Posterior cingulate gyrus (tissue), 11 donors: ENCODE measurements around the gene RFT1.
"Not testable (repeated sequence)": the region's sequence is repeated elsewhere in the genome, so short reads cannot be mapped to it uniquely, and the experiment has no call there.

ENCODE experiments used
- DNase-seq, 10 donors: peaks; one replicate each; pipeline versions ENCODE4 v3.0.0 to v3.0.0-alpha.2; 2020 to 2021; ENCODE audit warnings: mixed read lengths in 3 of 10
- intact Hi-C: fragments of 100-400 bp; cut with DNase I; formaldehyde crosslinking; loops from one replicate; pipeline ENCODE4 v1.15.1; 2023

Gene RFT1

DNA sequence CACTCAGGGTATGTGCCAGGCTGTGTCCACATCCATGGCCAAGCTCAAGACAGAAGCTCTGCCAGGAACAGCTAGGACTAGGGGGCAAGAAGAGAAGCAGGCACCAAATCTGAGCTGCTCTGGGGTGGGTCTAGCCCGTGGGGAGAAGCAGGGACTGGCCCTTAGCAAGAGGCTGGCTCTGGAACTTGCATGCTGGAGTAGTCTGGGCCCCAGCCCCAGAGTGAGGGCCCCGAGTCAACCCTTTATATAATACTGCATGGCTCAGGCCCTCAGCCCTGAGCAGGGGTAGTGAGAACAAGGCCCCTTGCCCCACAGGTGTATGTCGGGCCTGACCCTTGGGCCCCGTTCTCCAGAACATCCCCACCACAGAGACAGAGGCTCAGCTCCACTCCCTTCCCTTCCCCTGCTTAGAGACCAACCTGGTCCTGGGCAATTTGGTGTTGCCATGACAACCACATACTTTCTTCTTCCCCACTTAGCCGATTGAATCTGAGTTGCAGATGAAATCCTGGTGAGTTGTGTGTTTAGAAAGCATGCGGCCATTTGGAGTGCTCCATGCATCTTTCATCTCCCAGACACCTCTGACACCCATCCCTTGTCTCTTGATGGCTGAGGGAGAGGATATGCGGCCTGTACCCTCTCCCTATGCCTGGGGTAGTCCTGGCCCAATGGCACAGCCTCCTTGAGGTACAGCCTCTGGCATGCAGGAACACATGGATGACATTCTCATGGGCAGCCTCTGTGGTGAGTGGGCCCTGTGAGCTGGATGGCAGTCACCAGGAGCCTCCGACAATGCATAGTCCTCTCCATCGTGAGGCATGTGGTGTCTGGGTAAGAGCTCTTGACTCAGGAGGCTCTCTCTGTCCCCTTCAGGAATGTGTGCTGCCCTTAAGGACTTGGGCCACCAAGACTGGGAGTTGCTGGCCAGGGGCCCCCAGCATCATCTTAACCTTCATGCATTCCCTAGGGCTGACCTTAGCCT is 55.2 kb downstream of the RFT1 start:
- peak in 1 of 10 donors; percentile 56 for DNase-seq
- intact Hi-C loops: loop anchor here (5.0 kb wide), 1 partner anchor 333 kb away; no protein-coding TSS in a partner anchor

DNA sequence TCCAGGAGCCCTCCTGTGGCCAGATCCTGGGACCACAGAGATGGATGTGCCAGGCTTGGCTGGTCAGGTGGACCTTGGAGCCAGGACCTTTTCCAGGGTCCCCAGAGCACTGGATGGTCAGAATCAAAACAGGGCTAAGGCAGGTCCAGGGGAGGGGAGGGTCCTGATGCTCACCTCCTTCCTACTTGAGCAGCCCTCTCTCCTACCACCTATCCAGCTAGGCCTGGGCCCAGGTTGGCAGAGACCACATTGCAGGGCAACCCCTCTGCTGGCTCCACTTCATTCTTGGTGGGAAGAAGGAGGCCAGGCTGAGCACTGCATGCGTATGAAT is 55.9 kb downstream of the RFT1 start:
- peak in 1 of 10 donors; percentile 67 for DNase-seq
- intact Hi-C loops: loop anchor here (5.0 kb wide), 1 partner anchor 332 kb away; no protein-coding TSS in a partner anchor

- no peak for DNase-seq
- intact Hi-C loops: loop anchor here (2.0 to 5.0 kb wide), 2 partner anchors 223 to 331 kb away; no protein-coding TSS in a partner anchor
Observed at GRCh38 chr3:53073553-53074365, 56.5 kb downstream of the RFT1 start.

GRCh38 chr3:53072653-53073552 is 57.3 kb downstream of the RFT1 start:
- peak; percentile 51 to 97 (median 82) for DNase-seq
- intact Hi-C loops: loop anchor here (2.0 to 5.0 kb wide), 2 partner anchors 222 to 331 kb away; no protein-coding TSS in a partner anchor

GRCh38 chr3:53071882-53072431 is 58.3 kb downstream of the RFT1 start:
- no peak for DNase-seq
- intact Hi-C loops: loop anchor here (2.0 to 5.0 kb wide), 2 partner anchors 221 to 330 kb away; no protein-coding TSS in a partner anchor

DNA sequence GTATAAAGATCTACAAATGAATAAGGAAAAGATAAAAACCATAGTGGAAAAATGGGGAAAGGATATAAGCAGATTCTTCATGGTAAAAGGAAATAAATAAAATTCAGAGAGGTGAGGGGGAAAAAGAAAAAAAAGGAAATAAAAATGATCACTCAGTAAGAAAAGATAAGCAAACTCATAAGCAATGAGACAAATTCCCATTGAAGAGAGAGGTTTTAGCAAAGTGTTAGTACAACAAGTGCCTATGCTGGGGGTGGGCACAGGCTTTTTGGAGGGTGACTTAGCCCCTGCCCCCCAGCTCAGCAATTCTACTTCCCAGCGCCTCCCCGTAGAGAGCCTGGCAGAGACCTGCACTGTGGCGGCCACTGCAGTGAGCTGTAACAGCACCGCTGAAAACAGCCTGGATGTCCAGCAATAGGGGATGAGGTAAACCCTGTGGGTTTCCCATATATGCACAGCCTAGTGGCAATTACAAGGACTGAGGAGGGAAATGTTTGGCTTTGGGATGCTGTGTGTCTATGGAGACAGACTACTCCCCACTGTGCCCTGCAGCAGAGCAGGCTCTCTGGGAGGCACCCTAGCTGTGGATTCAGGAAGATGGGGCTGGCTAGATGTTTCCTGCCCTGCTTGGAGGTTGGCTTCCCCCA is 60.7 kb downstream of the RFT1 start:
- peak in 1 of 10 donors; percentile 68 for DNase-seq
- intact Hi-C loops: loop anchor here (5.0 kb wide), 1 partner anchor 327 kb away; no protein-coding TSS in a partner anchor

GRCh38 chr3:53068176-53068575 is 62.1 kb downstream of the RFT1 start:
- intact Hi-C loops: no loop called here
- no peak for DNase-seq

GRCh38 chr3:53067567-53067966 is 62.7 kb downstream of the RFT1 start:
- intact Hi-C loops: no loop called here
- no peak for DNase-seq

- DNase-seq: no peak
- intact Hi-C loops: no loop called here
Observed at GRCh38 chr3:53065841-53066480, 64.3 kb downstream of the RFT1 start.

DNA sequence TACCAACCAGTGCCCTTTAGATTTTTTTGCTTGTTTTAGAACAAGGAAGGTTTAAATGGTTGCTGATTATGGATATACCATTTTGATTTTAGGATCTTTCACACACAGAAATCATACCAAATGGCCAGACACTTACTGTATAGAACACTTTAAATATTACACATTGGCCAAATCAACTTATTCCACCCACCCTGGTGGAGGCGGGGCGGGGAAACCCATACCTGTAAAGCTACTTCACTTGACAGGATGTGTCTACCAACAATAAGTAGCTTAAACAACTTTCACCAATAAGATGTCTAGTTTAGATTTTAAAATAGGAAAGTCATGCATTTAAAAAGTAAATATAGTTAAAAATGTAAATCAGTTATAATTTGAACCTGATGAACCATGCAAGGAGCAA is 67.3 kb downstream of the RFT1 start:
- intact Hi-C loops: no loop called here
- DNase-seq: no peak

DNA sequence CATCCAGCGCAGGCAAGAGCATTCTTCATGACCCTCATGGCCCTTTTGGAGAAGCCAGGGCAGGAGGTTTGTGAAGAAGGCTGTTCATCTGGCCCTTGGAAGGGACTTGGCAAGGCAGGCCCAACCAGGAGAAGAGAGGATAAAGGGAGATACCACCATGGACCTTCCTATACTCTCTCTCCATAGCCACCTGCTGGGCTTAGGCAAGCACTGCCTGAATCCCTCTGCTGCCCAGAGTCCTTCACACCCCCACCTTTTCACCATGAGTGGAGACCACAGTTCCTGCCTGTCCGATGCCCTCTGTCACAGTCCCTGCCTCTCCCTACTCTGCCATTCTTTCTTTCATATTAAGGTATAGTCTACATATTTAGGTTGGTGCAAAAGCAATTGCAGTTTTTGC is 73.8 kb downstream of the RFT1 start:
- intact Hi-C loops: no loop called here
- DNase-seq: no peak

DNA sequence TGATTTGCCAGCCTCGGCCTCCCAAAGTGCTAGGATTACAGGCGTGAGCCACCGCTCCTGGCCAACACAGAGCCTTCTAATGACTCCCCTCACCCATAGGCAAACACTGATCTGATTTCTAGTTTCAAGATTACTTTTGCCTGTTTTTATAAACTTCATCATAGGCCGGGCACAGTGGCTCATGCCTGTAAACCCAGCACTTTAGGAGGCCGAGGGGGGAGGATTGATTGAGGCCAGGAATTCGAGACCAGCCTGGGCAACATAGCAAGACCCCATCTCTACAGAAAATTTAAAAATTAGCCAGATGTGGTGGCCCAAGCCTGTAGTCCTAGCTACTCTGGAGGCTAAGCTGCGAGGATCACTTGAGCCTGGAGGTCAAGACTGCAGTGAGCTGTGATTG is 76.0 kb downstream of the RFT1 start:
- intact Hi-C loops, DNase-seq: not testable (repeated sequence)

DNA sequence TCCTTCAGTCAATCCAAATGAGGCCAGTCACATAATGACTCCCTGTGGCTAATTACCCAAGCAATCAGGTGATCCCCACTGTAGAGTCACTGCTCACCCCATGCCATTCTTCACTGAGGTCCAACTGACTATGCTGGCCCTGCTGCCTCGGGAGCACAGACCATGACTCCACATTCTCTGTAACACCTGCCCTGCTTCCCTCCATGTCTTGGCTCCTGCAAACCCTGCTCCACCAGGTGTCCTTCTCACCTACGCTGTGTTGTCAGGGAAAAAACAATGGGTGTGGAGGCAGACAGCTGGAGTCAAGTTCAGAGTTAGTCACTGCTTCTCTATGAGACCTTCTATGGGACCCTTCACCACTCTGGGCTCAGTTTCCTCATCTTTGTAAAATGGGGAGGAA is 78.3 kb downstream of the RFT1 start:
- intact Hi-C loops: no loop called here
- DNase-seq: no peak

- no peak for DNase-seq
- intact Hi-C loops: loop anchor here (10.0 kb wide), 1 partner anchor 155 kb away; the partner anchor contains the start of gene STIMATE
Observed at GRCh38 chr3:53049987-53050386, 80.2 kb downstream of the RFT1 start.

DNA sequence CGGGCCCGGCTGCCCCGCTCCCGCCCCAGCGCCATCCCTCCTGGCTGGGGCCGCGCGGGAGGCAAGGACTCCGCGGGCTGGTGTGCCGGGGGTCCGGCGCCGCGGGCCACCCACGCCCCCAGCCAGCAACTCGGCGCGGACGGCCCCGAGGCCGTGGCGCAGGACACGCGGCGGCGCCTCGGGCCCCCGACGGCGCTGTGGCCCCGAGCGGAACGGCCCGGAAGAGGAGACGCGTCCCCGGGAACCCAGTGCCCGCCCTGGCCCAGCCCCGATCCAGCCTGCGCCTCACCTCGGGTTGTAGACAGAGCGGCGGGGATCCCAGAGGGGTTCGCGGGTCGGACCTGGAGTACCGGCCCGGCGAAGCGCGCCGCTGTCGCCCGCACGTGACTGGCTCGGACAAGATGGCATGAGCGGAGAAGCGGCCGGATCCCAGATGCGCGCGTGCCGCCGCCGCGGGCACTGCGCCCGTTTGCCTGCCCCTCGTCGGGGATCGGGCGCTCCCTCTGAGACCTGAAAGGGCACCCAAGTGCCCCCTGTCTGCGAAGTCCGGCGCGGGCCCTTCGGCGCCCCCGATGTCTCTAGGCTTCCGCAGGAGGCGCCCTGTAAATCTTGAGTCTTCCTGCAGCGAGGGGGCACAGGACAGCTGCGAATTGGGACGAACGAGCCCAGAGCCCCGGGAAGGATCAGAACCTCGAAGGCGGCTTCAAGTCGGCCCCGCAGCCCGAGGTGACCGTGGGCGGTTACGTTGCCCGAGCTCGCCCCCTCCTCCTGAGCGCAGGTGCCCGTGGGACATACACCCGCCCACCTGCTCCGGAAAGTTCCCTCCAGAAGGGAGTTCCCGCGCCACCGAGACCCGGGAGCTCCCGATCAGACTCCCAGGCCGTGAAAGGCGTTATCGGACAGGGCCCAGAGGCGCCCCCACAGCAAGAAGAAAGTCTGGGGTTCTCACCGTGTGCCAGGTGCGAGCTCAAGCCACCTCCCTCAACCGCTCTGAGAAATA is 83.8 kb downstream of the RFT1 start:
- intact Hi-C loops: loop anchor here (10.0 kb wide), 1 partner anchor 152 kb away; the partner anchor contains the start of gene STIMATE

GRCh38 chr3:53045518-53046170 is 84.6 kb downstream of the RFT1 start, which contains the start of gene SFMBT1:
TSS of gene SFMBT1 (minus strand) at chr3:53046073. CDS start at chr3:52969128, 76,945 bp downstream.
- intact Hi-C loops: loop anchor here (10.0 kb wide), 1 partner anchor 151 kb away; the partner anchor contains the start of gene STIMATE
- peak; percentile 40 to 90 (median 58) for DNase-seq

More for the DNA sequence above, 83.8 kb downstream of the RFT1 start:
- DNase-seq: peak; percentile 18 to 92 (median 43)
